Activated T-cell treated with anti-CD3 and anti-CD28 coated beads, Interleukin-2, amount 50 U/mL, for 1 hour (primary cell): ENCODE results near the gene UCK1.

Source experiments
- DNase-seq: peaks from one replicate; pipeline ENCODE4 v3.0.0-alpha.2; 2020

The UCK1 gene

DNA sequence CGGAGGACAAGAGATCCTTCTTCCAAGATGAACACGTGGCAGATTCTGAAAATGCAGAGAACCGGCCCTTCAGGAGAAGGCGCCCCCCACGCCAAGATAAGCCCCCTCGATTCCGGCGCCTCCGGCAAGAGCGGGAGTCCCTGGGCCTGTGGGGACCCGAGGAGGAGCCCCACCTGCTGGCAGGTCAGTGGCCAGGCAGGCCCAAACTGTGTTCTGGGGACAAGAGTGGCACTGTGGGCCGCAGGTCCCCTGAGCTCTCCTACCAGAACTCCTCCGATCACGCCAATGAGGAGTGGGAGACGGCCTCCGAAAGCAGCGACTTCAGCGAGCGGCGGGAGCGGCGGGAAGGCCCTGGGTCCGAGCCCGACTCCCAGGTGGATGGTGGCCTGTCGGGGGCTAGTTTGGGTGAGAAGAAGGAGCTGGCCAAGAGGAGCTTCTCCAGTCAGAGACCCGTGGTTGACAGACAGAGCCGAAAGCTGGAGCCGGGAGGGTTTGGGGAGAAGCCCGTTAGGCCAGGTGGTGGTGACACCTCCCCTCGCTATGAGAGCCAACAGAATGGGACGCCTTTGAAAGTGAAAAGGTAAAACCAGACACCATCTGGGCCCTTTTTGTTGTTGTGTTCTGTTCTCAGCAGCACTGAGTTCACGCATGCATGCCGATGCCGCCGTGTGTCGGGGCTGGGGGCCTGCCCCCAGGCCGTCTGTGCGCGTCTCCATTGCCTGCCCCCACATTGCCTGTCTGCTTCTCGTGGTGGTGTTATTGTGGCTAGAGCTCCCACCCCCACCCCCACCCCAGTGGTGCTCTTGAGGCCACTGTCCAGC, 54.9 kb downstream of the UCK1 start:
- no peak for DNase-seq

- DNase-seq: no peak
Measured at GRCh38 chr9:131475111-131475955, 55.7 kb downstream of the UCK1 start.

DNA sequence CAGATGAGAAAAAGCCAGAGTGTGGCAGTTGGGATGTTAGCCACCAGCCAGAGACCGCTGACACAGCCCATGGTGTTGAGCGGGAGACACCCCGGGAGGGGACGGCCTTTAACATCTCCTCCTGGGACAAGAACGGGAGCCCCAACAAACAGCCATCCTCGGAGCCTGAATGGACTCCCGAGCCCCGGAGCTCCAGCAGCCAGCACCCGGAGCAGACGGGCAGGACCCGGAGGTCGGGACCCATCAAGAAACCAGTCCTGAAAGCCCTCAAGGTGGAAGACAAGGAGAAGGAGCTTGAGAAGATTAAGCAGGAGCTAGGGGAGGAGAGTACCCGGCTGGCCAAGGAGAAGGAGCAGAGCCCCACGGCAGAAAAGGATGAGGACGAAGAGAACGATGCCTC, 56.4 kb downstream of the UCK1 start:
- no peak for DNase-seq

GRCh38 chr9:131473891-131474290, 57.2 kb downstream of the UCK1 start:
- peak; percentile 11 for DNase-seq
